HG02571 (cell line): ENCODE measurements around the gene TANC1.

ENCODE experiments used
- ATAC-seq: cut with Tn5 transposase; IDR thresholded peaks from one replicate; pipeline ENCODE4 v1.9.1; 2021; ENCODE audit warnings: mild to moderate bottlenecking, moderate library complexity; ENCODE audit not compliant: unreplicated experiment

The TANC1 gene

GRCh38 chr2:158993721-158994587 is 25.5 kb downstream of the TANC1 start:
- no peak for ATAC-seq

DNA sequence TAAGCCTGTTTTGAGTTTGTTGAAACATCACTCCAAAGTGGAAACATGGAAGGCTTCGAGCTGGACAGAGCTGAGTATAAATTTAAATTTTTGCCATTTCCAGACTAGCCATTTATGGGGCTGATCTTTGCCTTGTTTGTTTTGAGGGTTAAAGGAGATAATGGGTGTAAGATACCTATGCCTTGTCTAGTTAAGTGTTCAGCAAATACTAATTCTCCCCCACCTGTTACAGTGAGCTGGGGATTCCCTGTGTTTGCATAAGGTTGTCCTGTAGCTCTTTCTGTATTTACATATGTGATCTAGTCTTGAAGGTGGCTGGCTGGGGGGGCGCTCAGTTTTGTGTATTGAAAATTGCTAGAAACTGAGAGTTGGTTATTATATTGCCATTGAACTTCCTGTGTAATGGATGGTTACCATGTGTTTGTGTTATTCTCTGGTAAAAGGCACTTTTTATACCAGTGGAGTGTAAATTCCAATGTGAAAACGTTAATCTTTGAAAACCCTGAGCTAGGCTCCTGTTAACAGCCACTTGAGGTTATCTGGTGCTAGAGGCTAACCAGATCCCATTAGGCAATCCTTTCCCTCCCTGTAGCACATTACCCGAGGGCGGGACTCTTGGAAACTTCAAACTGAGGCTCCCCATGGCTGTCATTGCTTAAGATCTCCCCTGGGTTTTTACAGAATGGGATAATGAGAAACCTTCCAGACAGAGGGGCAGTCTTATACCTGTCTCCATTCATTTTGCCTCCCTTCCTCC is 26.7 kb downstream of the TANC1 start:
- no peak for ATAC-seq

- no peak for ATAC-seq
Observed at GRCh38 chr2:158995677-158996049, 27.2 kb downstream of the TANC1 start.

GRCh38 chr2:158996378-158996993 is 28.0 kb downstream of the TANC1 start:
- ATAC-seq: no peak

DNA sequence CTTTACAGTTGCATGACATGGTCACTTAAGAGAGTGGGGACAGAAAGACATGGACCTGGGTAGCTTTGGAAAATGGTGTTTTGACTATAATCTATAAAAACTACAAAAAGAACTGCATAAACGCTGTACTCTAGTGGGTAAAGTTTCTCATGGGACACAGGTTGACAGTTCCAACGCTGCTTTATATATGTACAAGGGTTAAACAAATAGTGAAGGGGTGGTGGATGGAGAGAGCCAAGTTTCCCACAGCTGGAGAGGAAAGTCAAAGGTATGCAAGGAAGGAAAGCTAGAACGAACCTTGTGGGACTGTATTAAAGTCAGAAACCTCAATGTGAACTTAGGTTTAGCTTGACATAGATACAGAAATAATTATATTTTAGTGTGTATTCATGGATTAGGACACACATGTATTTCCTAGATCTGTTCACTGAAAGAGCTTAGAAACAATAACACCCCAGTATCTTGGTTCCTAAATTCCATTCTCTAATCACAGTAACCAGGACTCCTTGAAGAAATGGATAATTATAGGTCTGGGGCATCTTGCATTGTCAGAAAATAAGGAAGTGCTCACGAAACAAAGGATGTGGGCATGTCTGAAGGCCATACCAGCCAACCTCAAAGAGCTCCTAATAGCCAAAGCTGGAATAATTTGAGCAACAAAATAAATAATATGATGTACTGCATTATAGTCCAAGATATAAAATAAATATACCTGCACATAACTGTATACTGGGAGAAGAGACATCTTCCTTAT is 28.8 kb downstream of the TANC1 start:
- ATAC-seq: no peak

DNA sequence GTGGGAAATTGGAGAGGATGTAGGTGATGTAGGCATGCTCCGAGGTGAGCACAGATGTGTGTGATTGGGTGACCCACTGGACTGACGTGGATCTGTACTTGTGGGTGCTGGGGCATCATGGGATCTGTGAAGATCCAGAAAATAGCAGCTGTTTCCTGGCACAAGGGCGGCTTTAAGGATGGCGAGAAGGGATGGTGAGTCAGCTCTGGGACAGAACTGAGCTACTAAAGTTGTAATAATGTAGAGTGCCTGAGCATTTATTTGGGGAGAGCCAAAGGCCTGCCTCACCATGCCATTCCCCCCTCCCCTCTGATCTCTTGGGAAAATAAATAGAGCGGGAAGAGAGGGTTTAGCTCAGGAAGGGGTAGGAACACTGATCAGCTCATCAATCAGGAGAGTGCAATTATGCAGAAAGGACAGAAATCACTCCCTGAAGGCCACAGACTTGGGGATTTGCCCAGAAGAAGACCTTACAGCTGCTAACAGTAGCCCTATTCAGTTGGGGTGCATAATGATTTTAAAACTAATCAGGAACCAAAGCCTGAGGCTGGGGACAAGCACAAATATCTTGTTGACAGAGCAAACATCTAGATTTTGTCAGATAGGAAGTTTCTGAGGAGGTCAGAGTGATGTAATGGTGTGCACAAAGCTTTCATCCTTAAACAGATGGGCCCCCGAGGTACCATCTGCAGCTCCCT is 30.3 kb downstream of the TANC1 start:
- ATAC-seq: no peak

DNA sequence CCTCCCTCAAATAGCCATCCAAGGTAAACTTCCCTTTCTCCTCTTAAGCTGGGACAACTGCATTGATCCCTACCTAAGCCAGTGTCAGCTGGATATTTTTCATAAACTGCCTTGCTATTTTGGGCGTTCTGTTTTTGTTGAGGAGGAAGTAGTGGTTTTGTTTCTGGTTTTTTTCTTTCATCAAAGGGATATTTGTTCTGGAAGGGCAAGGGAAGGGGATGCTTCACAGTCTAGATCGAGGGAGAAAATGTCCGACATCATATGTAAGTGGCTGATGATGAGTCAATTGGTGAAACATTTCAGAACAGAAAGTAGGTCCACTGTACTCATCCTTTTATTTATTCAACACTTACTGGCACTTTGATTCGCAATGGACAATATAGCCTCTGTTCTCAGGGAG is 31.0 kb downstream of the TANC1 start:
- no peak for ATAC-seq

DNA sequence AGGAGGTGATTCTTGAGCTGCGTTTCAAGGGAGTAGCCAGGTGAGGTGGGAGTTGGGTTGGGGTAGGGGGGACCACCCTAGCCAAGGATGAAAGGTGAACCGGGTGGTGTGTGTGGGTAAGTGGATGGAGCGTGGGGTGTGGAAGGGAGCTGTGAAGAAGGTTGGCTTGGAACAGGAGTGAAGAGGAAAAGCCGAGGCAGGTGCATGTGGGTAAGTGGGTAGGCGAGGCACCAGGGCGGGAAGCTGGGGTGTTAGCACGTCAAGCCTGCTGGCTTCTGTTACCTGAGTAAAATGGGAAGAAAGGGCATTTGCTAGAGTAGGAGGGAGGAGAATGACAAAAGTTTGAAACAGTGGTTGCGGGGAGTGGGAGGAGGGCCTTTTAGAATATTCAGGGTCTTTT is 31.6 kb downstream of the TANC1 start:
- no peak for ATAC-seq

DNA sequence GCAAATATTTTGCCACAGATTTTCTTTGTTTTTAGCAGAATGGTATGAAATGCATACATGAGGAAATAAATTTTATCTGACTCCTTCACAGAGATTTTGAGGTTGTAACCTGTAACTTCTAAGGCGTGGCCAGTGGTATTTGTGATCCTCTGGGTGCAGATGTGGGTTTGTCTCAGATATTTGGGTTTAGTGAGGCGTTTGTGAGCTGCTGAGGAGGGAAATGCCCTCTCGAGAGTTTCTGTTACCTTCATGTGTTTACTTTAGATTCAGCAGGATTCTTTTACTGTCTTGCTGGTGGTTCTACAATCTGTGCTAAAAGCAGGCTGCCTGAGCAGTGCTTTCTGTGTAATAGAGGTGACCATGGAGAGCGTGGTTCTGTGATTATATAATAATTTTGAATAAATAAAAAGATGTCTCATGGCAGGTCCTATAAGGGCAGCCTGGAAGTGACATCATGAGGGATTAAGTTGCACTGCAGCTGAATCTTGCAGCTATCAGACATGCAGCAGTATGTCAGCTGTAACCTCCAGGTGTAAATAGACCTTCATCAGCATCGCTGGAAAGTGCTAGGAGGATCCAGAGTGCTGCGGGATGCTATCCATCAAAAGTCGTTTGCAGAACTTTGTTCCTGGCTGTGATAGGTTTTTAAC is 34.1 kb downstream of the TANC1 start:
- no peak for ATAC-seq

DNA sequence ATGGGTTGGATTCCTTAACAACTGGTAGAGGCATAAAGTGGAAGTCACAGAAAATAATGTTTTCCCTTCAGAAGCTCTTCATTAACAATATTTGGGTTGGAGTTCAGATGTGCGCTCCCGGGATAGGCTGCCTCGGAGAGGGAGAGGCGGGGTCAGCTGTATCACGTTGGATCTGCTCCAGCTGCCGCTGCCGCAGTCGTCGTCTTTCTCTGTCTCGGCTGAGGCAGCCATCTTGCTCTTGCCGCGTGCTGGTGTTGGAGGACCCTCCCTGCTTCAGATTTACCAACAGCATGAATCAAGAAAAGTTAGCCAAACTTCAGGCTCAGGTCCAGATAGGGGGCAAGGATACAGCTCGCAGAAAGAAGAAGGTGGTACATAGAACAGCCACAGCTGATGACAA is 35.1 kb downstream of the TANC1 start:
- ATAC-seq: no peak

GRCh38 chr2:159004849-159005248 is 36.4 kb downstream of the TANC1 start:
- no peak for ATAC-seq

GRCh38 chr2:159009940-159010339 is 41.5 kb downstream of the TANC1 start:
- ATAC-seq: no peak

- ATAC-seq: no peak
Observed at GRCh38 chr2:159010340-159010739, 41.9 kb downstream of the TANC1 start.

DNA sequence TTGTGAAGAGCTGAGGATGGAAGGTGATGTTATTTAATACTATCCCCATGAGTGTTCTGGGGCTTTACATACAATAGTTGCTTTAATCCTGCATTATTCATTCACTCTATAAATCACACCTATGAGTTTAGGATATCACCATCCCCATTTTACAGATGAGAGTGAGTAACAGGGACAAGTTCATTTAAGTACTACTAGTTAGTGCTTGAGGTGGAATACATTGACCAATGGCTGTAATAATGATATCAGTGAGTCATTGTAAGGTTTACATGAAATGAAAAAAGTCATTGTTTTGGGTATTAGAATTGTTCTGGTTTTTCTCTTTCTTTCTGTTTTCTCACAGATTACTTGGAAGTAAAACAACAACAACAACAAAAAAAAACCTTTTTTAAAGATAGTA is 42.5 kb downstream of the TANC1 start:
- no peak for ATAC-seq

- ATAC-seq: no peak
Observed at GRCh38 chr2:159012142-159012541, 43.7 kb downstream of the TANC1 start.

DNA sequence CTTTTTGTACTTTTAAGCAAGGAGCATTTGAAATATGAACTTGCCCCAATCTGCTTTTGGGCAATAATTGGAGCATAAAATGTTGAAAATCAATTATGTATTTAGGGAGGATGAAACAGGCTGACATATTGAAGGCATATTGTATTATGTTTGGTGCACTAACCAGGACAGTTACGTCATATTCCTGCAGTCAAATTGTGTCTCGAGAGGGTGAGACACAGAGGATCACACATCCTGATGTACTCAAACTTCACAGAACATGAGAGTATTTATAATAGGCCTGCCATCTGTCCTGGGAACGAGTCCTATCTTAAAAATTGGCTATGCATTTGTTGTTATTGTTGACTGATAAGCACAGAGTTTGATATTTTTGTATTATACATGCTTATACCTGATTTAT is 44.7 kb downstream of the TANC1 start:
- ATAC-seq: no peak

DNA sequence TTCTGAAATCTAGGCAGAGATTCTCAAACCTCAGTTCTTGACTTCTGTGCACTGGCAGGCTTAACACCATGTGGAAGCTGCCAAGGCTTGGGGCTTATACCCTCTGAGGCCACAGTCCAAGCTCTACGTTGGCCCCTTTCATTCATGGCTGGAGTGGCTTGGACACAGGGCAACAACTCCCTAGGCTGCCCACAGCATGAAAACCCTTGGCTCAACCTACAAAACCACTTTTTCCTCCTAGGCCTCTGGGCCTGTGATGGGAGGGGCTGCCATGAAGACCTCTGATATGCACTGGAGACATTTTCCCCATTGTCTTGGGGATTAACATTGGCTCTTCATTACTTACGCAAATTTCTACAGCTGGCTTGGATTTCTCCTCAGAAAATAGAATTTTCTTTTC is 46.7 kb downstream of the TANC1 start:
- no peak for ATAC-seq

DNA sequence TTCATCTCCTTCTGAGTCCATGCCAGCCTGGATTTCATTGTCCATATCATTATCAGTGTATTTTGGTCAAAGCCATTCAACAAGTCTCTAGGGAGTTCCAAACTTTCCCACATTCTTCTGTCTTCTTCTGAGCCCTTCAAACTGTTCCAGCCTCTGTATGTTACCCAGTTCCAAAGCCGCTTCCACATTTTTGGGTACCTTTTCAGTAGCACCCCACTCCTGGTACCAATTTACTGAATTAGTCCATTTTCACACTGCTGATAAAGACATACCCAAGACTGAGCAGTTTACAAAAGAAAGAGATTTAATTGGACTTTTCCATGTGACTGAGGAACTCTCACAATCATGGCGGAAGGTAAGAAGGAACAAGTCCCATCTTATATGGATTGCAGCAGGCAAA is 47.4 kb downstream of the TANC1 start:
- ATAC-seq: no peak

DNA sequence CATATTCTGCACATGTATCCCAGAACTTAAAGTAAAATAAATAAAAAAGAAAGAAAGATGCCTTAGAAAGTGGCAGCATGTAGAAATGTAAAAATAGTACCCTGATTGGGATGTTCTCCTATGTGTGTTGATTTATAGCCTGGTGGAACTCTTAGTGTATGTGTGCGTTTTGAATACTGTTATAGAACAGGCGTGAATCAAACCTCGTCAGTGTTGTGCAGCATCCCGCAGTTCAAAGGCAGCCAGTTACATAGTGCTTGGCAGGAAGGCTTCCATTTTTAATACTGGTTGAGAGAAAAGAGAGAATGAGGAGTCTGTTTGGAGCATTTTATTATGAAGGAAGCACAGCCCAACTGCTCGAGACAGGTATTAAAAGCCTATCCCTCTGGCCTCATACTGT is 49.4 kb downstream of the TANC1 start:
- ATAC-seq: no peak

- ATAC-seq: no peak
Observed at GRCh38 chr2:159019021-159019420, 50.6 kb downstream of the TANC1 start.
